Prostate gland (tissue), 2 donors: Measurements from ENCODE around the gene CLASP1.

Experiments
- CTCF ChIP-seq, 4 experiments: fragments of 200-600 bp in 2 of 4; fragments of 450-650 bp in 2 of 4; sonication (generic) in 2 of 4; IDR thresholded peaks; 1 replicate in 3 of 4; 2 replicates in 1 of 4; pipeline ENCODE4 v1.5.1; 2016 to 2019; ENCODE audit warnings: antibody characterized with exemption in 4 of 4, mild to moderate bottlenecking in 2 of 4, moderate library complexity in 2 of 4
- POLR2A ChIP-seq: fragments of 450-650 bp; IDR thresholded peaks from one replicate; pipeline ENCODE4 v1.6.1; 2016; ENCODE audit warnings: antibody characterized with exemption, mild to moderate bottlenecking

DNA sequence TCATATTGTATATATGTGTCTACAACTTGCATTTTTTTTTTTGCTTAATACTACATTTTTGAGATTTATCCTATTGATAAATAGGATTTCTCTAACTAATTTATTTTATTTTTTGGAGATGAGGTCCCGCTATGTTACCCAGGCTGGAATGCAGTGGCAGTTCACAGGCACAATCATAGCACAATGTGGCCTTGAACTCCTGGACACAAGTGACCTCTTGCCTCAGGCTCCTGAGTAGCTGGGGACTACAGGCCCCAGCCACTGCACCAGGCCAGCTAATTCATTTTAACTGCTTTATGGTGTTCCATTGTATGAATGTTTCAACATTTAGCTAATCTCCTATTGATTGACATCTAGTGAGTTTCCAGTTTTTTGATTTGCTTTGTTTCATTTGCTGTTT, 16.8 kb upstream of the CLASP1 start:
- TF ChIP-seq CTCF (IDR thresholded peaks at IDR 0.05) (no peak), POLR2A (no peak)
